Measurements from ENCODE around the gene ERGIC1. TPM values are rescaled to one million over a fixed set of nuclear protein-coding genes. Genes with fewer than 3 reads are reported as not detected.
"Not testable (repeated sequence)": the region's sequence is repeated elsewhere in the genome, so short reads cannot be mapped to it uniquely, and the experiment has no call there.

The ERGIC1 gene
- total RNA-seq, 4 donors from 2014 or later, result 116 to 172 (median 144) TPM

GRCh38 chr5:172805736-172806255 lies 28.3 kb upstream of the ERGIC1 start:
- TF ChIP-seq POLR2AphosphoS5 (IDR thresholded peaks at IDR 0.05) (no peak), POLR2A (IDR thresholded peaks at IDR 0.05) (no peak), EP300 (IDR thresholded peaks at IDR 0.05) (no peak), CTCF (IDR thresholded peaks at IDR 0.05) (no peak)
- WGBS, 2 donors (ENCODE audit: low coverage in 1 of 2), result 17 to 92% methylated on average over 1 to 8 of the region's 9 CpGs
- H3K27ac ChIP-seq, result peak overlapping the region in 1 of 4 donors; percentile 37
- H3K9me3 ChIP-seq, result peaks cover 0 to 8% (median 0%) of the 10 kb centered on the region in 3 donors
- H3K27me3 ChIP-seq, result no peaks in the 10 kb centered on the region
- H3K4me3 ChIP-seq, result no peak overlapping the region
- no peaks in the 10 kb centered on the region for H3K36me3 ChIP-seq
- peaks cover 0 to 7% (median 0%) of the 10 kb centered on the region in 3 donors for H3K4me1 ChIP-seq
- ATAC-seq, result no peak

GRCh38 chr5:172806897-172807672 lies 27.0 kb upstream of the ERGIC1 start:
- Histone ChIP-seq H3K4me3 (peak overlapping the region in 1 of 2 donors; percentile 23), H3K4me1 (no peaks in the 10 kb centered on the region), H3K27ac (peak overlapping the region in 3 of 4 donors; percentile 56 to 71 (median 67)), H3K9me3 (peaks cover 0 to 8% (median 0%) of the 10 kb centered on the region in 3 donors), H3K27me3 (no peaks in the 10 kb centered on the region), H3K36me3 (no peaks in the 10 kb centered on the region)
- TF ChIP-seq POLR2A (IDR thresholded peaks at IDR 0.05), result peak in 1 of 2 donors; percentile 28
- no peak for TF ChIP-seq POLR2AphosphoS5 (IDR thresholded peaks at IDR 0.05)
- peak; percentile 93 for ATAC-seq
- WGBS, 2 donors (ENCODE audit: low coverage in 1 of 2), result 30 to 60% methylated on average over 7 to 17 of the region's 24 CpGs

- H3K9me3 ChIP-seq, result peaks cover 0 to 8% (median 0%) of the 10 kb centered on the region in 3 donors
- WGBS, 2 donors (ENCODE audit: low coverage in 1 of 2), result 88 to 95% methylated on average over 5 to 7 of the region's 11 CpGs
- no peaks in the 10 kb centered on the region for H3K36me3 ChIP-seq
- peak overlapping the region in 3 of 4 donors; percentile 56 to 71 (median 67) for H3K27ac ChIP-seq
- no peak for ATAC-seq
- H3K4me3 ChIP-seq, result no peak overlapping the region
- TF ChIP-seq CTCF (IDR thresholded peaks at IDR 0.05), result no peak
- TF ChIP-seq POLR2A (IDR thresholded peaks at IDR 0.05), result no peak
- no peak for TF ChIP-seq POLR2AphosphoS5 (IDR thresholded peaks at IDR 0.05)
- TF ChIP-seq EP300 (IDR thresholded peaks at IDR 0.05), result no peak
- no peaks in the 10 kb centered on the region for H3K27me3 ChIP-seq
- H3K4me1 ChIP-seq, result no peaks in the 10 kb centered on the region
Measured at GRCh38 chr5:172807766-172808311, 26.2 kb upstream of the ERGIC1 start.

- Histone ChIP-seq H3K9me3 (peaks cover 0 to 8% (median 0%) of the 10 kb centered on the region in 3 donors), H3K27me3 (no peaks in the 10 kb centered on the region), H3K36me3 (no peaks in the 10 kb centered on the region), H3K4me3 (no peak overlapping the region), H3K4me1 (no peaks in the 10 kb centered on the region), H3K27ac (no peak overlapping the region)
- 86 to 100% methylated on average over 1 to 2 of the region's 2 CpGs for WGBS, 2 donors (ENCODE audit: low coverage in 1 of 2)
- no peak for ATAC-seq
- no peak for TF ChIP-seq EP300 (IDR thresholded peaks at IDR 0.05)
- TF ChIP-seq POLR2AphosphoS5 (IDR thresholded peaks at IDR 0.05), result no peak
- TF ChIP-seq CTCF (IDR thresholded peaks at IDR 0.05), result no peak
- TF ChIP-seq POLR2A (IDR thresholded peaks at IDR 0.05), result no peak
Measured at GRCh38 chr5:172809774-172810173, 24.3 kb upstream of the ERGIC1 start.

- H3K4me3 ChIP-seq, H3K36me3 ChIP-seq, H3K27ac ChIP-seq, H3K4me1 ChIP-seq, H3K9me3 ChIP-seq, ATAC-seq, H3K27me3 ChIP-seq: not testable (repeated sequence)
- 90 to 100% methylated on average over 2 to 4 of the region's 4 CpGs for WGBS, 2 donors (ENCODE audit: low coverage in 1 of 2)
Measured at GRCh38 chr5:172810996-172811395, 23.1 kb upstream of the ERGIC1 start.

All from gastroesophageal sphincter (tissue), 4 donors.